ENCODE data around the gene MYOCOS. TPM values are rescaled to one million over a fixed set of nuclear protein-coding genes. Genes with fewer than 3 reads are reported as not detected.
"Not testable (repeated sequence)": the region's sequence is repeated elsewhere in the genome, so short reads cannot be mapped to it uniquely, and the experiment has no call there.

MYOCOS gene
- total and polyA plus RNA-seq, 2 of the 4 experiments (the other 2 are of a cell fraction) = not detected

GRCh38 chr1:171656206-171656605 is 34.2 kb downstream of the MYOCOS start:
- ATAC-seq (ENCODE audit: low read depth); H3K36me3 ChIP-seq (ENCODE audit: control insufficient read depth, insufficient read depth, low read length); BruUV-seq (replicated peaks); H2AFZ ChIP-seq (replicated peaks; ENCODE audit: low read length, poor library complexity); H2AK9ac ChIP-seq (replicated peaks; ENCODE audit: low read depth, low read length, poor library complexity); intact Hi-C loops (cut with micrococcal nuclease); POLR2A ChIA-PET (ENCODE audit: unreplicated experiment); H3K23ac ChIP-seq (ENCODE audit: low read depth, low read length); H4K91ac ChIP-seq (ENCODE audit: insufficient read depth, low read depth, low read length); H2BK15ac ChIP-seq (ENCODE audit: low read depth, low read length); H3K4me3 ChIP-seq (ENCODE audit: insufficient read depth, low read depth, low read length); dilution Hi-C loops (cut with HindIII; ENCODE audit: low sequenced_read_pairs, unreplicated experiment); H3K27ac ChIP-seq (ENCODE audit: insufficient read depth, low read length); H3K56ac ChIP-seq (ENCODE audit: extremely low read depth, insufficient read depth, low read length); H2BK5ac ChIP-seq (ENCODE audit: low read depth, low read length, poor library complexity, severe bottlenecking); H2AK5ac ChIP-seq (ENCODE audit: low read depth, low read length); H2BK120ac ChIP-seq (ENCODE audit: low read depth, low read length); H4K5ac ChIP-seq (ENCODE audit: low read depth, low read length); H3K27me3 ChIP-seq (ENCODE audit: control insufficient read depth, insufficient read depth, low read length); H4K20me1 ChIP-seq (ENCODE audit: insufficient read depth, low read length); H3K9me3 ChIP-seq (ENCODE audit: control insufficient read depth, insufficient read depth, low read length); in situ Hi-C loops (cut with MboI; ENCODE audit: low sequenced_read_pairs); H3K79me1 ChIP-seq (ENCODE audit: low read depth in 1 of 2, low read length in 2 of 2); H3K18ac ChIP-seq (ENCODE audit: low read depth, low read length); H3K4me1 ChIP-seq (ENCODE audit: control insufficient read depth, insufficient read depth, low read length); H3K9ac ChIP-seq (ENCODE audit: low read depth, low read length); H4K8ac ChIP-seq (ENCODE audit: low read depth in 2 of 2, low read length in 2 of 2); H3K14ac ChIP-seq (replicated peaks; ENCODE audit: low read depth, low read length); DNase-seq; H3K4ac ChIP-seq (ENCODE audit: low read depth, low read length); CTCF ChIA-PET; H2BK20ac ChIP-seq (ENCODE audit: low read depth, low read length); H3K9me1 ChIP-seq (ENCODE audit: insufficient read depth, low read length); H3K4me2 ChIP-seq (ENCODE audit: low read depth, low read length): not testable (repeated sequence)
- WGBS, 2 experiments (ENCODE audit: extremely low coverage in 2 of 2, insufficient read length in 1 of 2) = no CpG with 5 or more reads among the region's 9 CpGs

Measured in IMR-90 (cell line).